ENCODE results near the gene FADS3.
A peak's percentile ranks its signal among the peaks of the same experiment; 100 is the strongest.

The FADS3 gene

DNA sequence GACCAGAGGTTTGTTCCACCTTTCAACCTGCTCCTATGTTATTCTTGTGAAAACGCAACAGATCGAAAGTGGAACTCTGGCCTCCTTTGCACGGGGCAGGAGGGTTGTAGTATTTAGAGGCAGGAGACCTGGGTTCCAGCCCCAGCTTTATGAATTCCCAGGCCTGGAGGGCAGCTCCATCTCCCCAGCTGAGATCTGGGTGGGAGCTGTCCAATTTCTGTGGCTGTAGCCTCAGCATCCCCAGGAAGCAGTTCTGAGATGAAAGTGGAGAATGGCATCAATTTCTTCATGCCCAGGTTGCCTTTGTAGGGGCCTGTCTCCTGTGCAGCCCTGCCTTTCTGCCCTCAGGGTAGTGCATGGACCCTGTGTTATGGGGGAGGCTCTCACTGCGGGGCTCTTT, 59.1 kb downstream of the FADS3 start:
- DNase-seq = no peak

DNA sequence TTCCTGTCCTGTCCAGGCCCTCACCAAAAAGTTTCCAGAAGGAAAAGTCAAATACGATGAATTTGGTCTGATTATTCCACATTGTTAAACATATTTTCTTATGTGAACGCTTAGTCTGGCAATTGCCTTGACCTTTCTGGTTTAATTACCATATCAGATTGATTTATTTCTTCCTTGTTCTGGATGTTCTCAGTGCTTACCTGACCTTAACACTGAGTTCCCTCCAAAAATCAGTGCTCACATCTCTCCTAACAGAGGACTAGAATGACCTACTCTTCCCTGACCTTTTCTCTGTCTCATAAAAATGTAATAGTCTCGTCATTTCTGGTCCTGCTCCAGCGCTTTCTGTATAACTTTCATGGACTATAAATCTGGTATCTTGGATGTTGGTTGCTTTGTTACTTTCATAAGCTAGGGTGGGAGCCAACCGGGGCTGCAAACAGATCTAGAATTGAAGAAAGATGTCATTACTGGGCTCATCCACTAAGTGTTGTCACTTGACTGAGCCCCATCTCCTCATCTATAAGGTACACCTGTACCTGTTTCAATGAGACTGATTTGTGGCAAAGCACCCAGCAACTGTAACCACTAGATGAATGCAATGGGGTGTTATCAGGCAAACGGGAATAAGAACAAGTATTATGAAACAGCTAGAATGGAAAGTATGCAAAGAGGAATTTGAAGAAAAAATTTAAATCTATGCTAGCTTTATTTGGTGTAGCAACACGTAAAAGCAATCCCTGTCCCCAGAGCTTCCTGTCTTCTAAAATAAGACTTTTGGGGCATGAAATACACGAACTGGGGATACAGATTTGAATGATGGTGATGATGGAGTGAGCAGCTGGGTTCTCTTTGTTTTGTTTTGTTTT, 60.9 kb downstream of the FADS3 start:
- peak; percentile 49 for DNase-seq

DNA sequence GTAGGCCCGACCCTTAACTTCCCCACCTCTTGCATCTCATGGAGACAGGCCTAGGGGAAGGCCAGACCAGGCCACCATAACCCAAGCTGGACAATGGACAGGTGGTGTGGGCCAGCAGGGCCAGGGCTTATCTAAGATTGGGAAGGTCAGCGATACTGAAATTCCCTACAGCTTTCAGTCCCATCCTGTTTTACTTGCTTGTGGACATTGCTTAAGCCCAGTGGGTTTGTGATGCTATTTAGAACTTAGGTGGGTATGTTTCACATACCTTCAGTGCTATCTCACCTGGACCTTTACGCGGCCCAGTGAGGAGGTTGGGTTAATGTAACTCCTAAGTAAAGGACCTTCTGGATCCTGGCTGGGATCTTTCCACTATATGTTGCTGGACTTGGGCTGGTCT, 61.5 kb downstream of the FADS3 start:
- DNase-seq = no peak

DNA sequence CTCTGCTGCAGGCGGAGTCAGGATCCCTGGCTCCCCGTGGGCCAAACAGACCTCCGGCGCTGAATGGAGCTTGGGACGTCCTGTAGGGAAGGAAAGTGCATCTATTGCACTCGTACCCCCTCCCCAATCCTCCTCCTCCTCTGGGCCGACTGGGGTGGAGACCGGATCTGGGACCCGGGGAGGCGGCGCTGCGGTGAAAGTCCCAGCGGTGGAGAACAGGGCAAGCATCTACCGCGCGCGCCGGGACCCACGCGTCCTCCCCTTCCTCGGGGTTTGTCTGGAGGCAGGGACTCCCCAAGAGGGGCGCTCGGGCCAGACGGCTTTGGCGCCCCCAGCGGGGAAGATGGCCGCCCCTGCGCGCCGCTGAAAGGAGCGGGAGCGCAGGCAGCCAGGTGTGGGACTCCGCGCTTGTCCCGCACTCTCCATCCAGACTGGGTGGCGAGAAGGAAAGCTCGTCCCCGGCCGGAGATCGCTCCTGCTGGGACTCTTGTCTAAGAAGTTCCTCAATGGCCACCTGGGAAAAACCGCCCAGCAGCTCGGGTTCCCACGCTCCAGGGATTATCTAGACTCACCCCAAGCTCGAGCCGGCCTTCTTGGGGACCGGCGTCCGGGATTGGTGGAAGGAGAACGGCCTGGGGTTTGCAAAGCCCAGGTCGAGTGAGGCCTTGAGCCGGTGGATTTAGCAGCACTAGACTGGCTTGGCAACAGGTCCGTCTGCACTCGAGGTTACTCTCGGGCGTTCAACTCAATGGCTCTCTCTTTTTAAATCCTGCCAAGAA, 62.5 kb downstream of the FADS3 start:
- DNase-seq = peak; percentile 14

DNA sequence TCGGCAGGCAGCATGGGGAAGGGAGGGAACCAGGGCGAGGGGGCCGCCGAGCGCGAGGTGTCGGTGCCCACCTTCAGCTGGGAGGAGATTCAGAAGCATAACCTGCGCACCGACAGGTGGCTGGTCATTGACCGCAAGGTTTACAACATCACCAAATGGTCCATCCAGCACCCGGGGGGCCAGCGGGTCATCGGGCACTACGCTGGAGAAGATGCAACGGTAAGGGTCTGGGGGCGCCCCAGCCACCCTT, 63.0 kb downstream of the FADS3 start:
- DNase-seq = no peak

DNA sequence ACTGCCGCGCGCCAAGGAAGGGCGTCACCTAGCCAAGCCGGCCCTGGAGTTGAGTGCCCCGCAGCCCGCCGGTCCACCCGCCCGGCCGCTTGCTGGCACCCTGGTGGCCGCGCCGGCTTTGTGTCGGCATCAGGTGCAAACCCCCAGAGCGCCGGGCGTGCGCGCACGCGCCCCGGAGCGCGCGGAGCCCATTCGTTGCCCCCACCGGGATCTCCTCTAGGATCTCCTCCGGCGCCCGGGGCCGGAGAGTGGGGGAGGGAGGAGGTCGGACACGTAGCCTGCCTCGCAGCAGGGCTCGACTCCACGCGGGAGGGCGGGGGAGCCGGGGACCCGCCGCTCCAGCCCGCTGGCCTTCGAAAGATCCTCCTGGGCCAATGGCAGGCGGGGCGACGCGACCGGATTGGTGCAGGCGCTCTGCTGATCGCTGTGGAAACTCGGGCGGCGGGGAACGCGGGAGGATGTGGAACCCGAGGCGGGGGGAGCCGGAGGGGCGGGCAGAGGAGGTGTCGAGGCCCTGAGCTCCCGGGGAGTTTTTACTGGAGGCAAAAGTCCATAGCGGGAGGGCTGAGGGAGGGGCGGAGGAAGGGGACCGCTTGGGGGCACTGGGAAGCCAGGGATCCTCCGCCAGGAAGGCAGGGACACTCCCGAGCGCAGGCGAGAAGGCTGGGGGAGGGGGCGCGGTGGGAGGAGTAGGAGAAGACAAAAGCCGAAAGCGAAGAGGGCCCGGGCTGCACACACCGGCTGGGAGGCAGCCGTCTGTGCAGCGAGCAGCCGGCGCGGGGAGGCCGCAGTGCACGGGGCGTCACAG, 63.6 kb downstream of the FADS3 start, which contains the start of gene FADS2:
TSS of gene FADS2 (plus strand) at position 730 of the 808 bp plus-strand sequence. CDS start 91 bp downstream, outside the sequence.
- DNase-seq = peak; percentile 89

DNA sequence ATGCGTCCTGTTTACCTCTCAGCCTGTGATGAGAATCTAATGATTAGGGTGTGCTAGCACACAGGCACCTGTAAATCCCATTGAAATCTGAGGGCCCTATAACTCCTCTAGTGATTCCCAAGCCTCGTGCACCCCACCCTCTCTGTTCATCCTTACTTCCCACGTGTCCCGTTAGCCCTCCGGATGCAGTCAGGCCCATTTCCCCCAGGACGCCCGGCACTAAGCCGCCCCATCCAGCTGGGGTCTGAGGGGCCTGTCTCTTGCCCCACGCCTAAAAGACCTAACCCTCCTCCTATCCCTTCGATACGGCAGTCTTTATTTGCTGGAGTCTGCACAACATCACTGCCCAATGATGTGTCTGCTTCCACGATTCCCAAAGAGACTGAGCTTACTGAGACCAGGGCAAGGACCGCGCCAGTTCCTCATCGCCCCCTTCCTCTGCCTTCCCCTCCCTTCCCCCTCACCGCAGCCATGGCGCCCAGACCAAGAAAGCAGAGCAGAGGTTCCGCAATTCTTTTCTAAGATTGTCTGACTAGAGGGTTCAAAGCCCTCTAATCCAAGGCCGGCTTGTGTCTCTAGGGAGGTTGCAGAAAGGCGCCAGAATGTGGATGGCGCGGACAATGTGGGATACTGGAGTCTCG, 64.3 kb downstream of the FADS3 start:
- DNase-seq = peak; percentile 65

Measured in MV-4-11 (cell line).